Neural progenitor cell (in vitro differentiated cells): ENCODE measurements around the gene EXOC4. TPM values are rescaled to one million over a fixed set of nuclear protein-coding genes. Genes with fewer than 3 reads are reported as not detected.

Experiments used
- DNase-seq: peaks from one replicate; pipeline ENCODE4 v3.0.0-alpha.2; 2016; ENCODE audit warnings: low spot score
- H2AFZ ChIP-seq: fragments of 200-600 bp; sonication (generic); replicated peaks from 2 replicates; pipeline ENCODE4 v1.6.1; 2016; ENCODE audit warnings: antibody characterized with exemption
- H3F3A ChIP-seq: fragments of 200-600 bp; sonication (generic); 2 replicates; pipeline ENCODE4 v1.6.1; 2016; ENCODE audit warnings: antibody characterized with exemption, low read depth
- H3K27ac ChIP-seq: fragments of 200-600 bp; sonication (generic); 2 replicates; pipeline ENCODE4 v1.5.1; 2016; ENCODE audit warnings: mild to moderate bottlenecking
- H3K27me3 ChIP-seq: fragments of 200-600 bp; sonication (generic); 2 replicates; pipeline ENCODE4 v1.6.1; 2016; ENCODE audit warnings: mild to moderate bottlenecking, moderate library complexity
- H3K36me3 ChIP-seq: fragments of 200-600 bp; sonication (generic); 2 replicates; pipeline ENCODE4 v1.5.1; 2016
- H3K4me1 ChIP-seq: fragments of 200-600 bp; sonication (generic); 2 replicates; pipeline ENCODE4 v1.6.1; 2016; ENCODE audit warnings: mixed run types
- H3K4me2 ChIP-seq: fragments of 200-600 bp; sonication (generic); 2 replicates; pipeline ENCODE4 v1.6.1; 2016
- H3K4me3 ChIP-seq: fragments of 200-600 bp; sonication (generic); 2 replicates; pipeline ENCODE4 v1.5.1; 2016
- H3K79me2 ChIP-seq: fragments of 200-600 bp; sonication (generic); 2 replicates; pipeline ENCODE4 v1.6.1; 2016; ENCODE audit warnings: low read depth
- H3K9ac ChIP-seq: fragments of 200-600 bp; sonication (generic); 2 replicates; pipeline ENCODE4 v1.6.1; 2016
- H3K9me3 ChIP-seq: fragments of 200-600 bp; sonication (generic); 2 replicates; pipeline ENCODE4 v1.5.1; 2016; ENCODE audit warnings: low read depth
- H4K20me1 ChIP-seq: fragments of 200-600 bp; sonication (generic); 2 replicates; pipeline ENCODE4 v1.6.1; 2016; ENCODE audit warnings: low read depth
- H3K27ac Mint-ChIP-seq: 3 replicates; pipeline ENCODE4 v1.8.0; 2021; ENCODE audit warnings: mixed read lengths
- H3K27me3 Mint-ChIP-seq: 2 replicates; pipeline ENCODE4 v1.8.0; 2022; ENCODE audit warnings: low read depth, mild to moderate bottlenecking, inconsistent platforms, moderate library complexity, mixed read lengths; ENCODE audit not compliant: insufficient read depth
- H3K36me3 Mint-ChIP-seq: 3 replicates; pipeline ENCODE4 v1.8.0; 2021; ENCODE audit warnings: mixed read lengths
- H3K4me1 Mint-ChIP-seq: 3 replicates; pipeline ENCODE4 v1.8.0; 2021; ENCODE audit warnings: mixed read lengths
- H3K4me3 Mint-ChIP-seq: 3 replicates; pipeline ENCODE4 v1.8.0; 2021; ENCODE audit warnings: mild to moderate bottlenecking, moderate library complexity, mixed read lengths
- H3K9me3 Mint-ChIP-seq: 3 replicates; pipeline ENCODE4 v1.8.0; 2020; ENCODE audit warnings: mixed read lengths
- CTCF ChIP-seq: fragments of 200-600 bp; sonication (generic); IDR thresholded peaks from 2 replicates; pipeline ENCODE4 v1.5.1; 2017; ENCODE audit warnings: antibody characterized with exemption, mild to moderate bottlenecking
- EZH2 ChIP-seq: fragments of 200-600 bp; sonication (generic); IDR thresholded peaks from 2 replicates; pipeline ENCODE4 v1.6.1; 2017; ENCODE audit warnings: antibody characterized with exemption, mild to moderate bottlenecking, moderate library complexity
- EZH2phosphoT487 ChIP-seq: fragments of 200-600 bp; sonication (generic); IDR thresholded peaks from 2 replicates; pipeline ENCODE4 v1.6.1; 2017; ENCODE audit warnings: antibody characterized with exemption
- total RNA-seq: library from RNA; depleted of rRNA; stranded (reverse); fragments of >200 nt; gene quantifications from 2 replicates; pipeline ENCODE4 v1.2.3, GENCODE V29; 2015; ENCODE audit warnings: low replicate concordance

The EXOC4 gene
- total RNA-seq, 1 donor from 2014 or later = 129 TPM

- no peak overlapping the region for H2AFZ ChIP-seq
- Mint-ChIP-seq H3K27me3 (no peaks in the 10 kb centered on the region), H3K9me3 (no peaks in the 10 kb centered on the region), H3K4me1 (peaks cover 5% of the 10 kb centered on the region), H3K4me3 (no peak overlapping the region), H3K36me3 (peaks cover 9% of the 10 kb centered on the region), H3K27ac (no peak overlapping the region)
- H3K9me3 ChIP-seq = no peaks in the 10 kb centered on the region
- H3K4me1 ChIP-seq = no peaks in the 10 kb centered on the region
- no peak overlapping the region for H3K9ac ChIP-seq
- H3K4me2 ChIP-seq = no peak overlapping the region
- no peaks in the 10 kb centered on the region for H3K79me2 ChIP-seq
- H3K27me3 ChIP-seq = no peaks in the 10 kb centered on the region
- no peak for DNase-seq
- no peaks in the 10 kb centered on the region for H3F3A ChIP-seq
- no peaks in the 10 kb centered on the region for H4K20me1 ChIP-seq
- no peak overlapping the region for H3K4me3 ChIP-seq
- TF ChIP-seq CTCF (no peak), EZH2 (no peak), EZH2phosphoT487 (no peak)
- H3K36me3 ChIP-seq = no peaks in the 10 kb centered on the region
- H3K27ac ChIP-seq = no peak overlapping the region
Observed at GRCh38 chr7:133836666-133837065, 583.8 kb downstream of the EXOC4 start.

- no peak overlapping the region for H3K27ac Mint-ChIP-seq
- H3K9ac ChIP-seq = no peak overlapping the region
- H3K4me3 ChIP-seq = no peak overlapping the region
- H3K9me3 Mint-ChIP-seq = peaks cover under 1% of the 10 kb centered on the region
- H3F3A ChIP-seq = no peaks in the 10 kb centered on the region
- H3K4me2 ChIP-seq = no peak overlapping the region
- no peak overlapping the region for H3K4me3 Mint-ChIP-seq
- no peaks in the 10 kb centered on the region for H3K36me3 ChIP-seq
- H3K4me1 ChIP-seq = no peaks in the 10 kb centered on the region
- TF ChIP-seq EZH2 (no peak), EZH2phosphoT487 (no peak), CTCF (no peak)
- no peaks in the 10 kb centered on the region for H3K79me2 ChIP-seq
- H3K4me1 Mint-ChIP-seq = peaks cover 5% of the 10 kb centered on the region
- no peak for DNase-seq
- peaks cover 7% of the 10 kb centered on the region for H3K36me3 Mint-ChIP-seq
- no peaks in the 10 kb centered on the region for H3K27me3 ChIP-seq
- no peaks in the 10 kb centered on the region for H3K9me3 ChIP-seq
- H4K20me1 ChIP-seq = no peaks in the 10 kb centered on the region
- H3K27me3 Mint-ChIP-seq = no peaks in the 10 kb centered on the region
- no peak overlapping the region for H3K27ac ChIP-seq
- H2AFZ ChIP-seq = no peak overlapping the region
Observed at GRCh38 chr7:133837224-133837623, 584.3 kb downstream of the EXOC4 start.

- H3K4me1 ChIP-seq = no peaks in the 10 kb centered on the region
- H3K4me3 ChIP-seq = no peak overlapping the region
- no peak overlapping the region for H3K4me2 ChIP-seq
- H3K36me3 Mint-ChIP-seq = peaks cover 2% of the 10 kb centered on the region
- no peaks in the 10 kb centered on the region for H3K9me3 ChIP-seq
- no peak overlapping the region for H3K27ac ChIP-seq
- no peaks in the 10 kb centered on the region for H3K36me3 ChIP-seq
- DNase-seq = no peak
- H2AFZ ChIP-seq = no peak overlapping the region
- H3K27me3 Mint-ChIP-seq = no peaks in the 10 kb centered on the region
- H3K4me1 Mint-ChIP-seq = peaks cover 5% of the 10 kb centered on the region
- TF ChIP-seq EZH2 (no peak), CTCF (no peak), EZH2phosphoT487 (no peak)
- no peaks in the 10 kb centered on the region for H4K20me1 ChIP-seq
- H3K4me3 Mint-ChIP-seq = no peak overlapping the region
- peaks cover 10% of the 10 kb centered on the region for H3K9me3 Mint-ChIP-seq
- H3K27ac Mint-ChIP-seq = no peak overlapping the region
- H3K9ac ChIP-seq = no peak overlapping the region
- no peaks in the 10 kb centered on the region for H3F3A ChIP-seq
- no peaks in the 10 kb centered on the region for H3K27me3 ChIP-seq
- H3K79me2 ChIP-seq = no peaks in the 10 kb centered on the region
Observed at GRCh38 chr7:133839121-133839520, 586.2 kb downstream of the EXOC4 start.

DNA sequence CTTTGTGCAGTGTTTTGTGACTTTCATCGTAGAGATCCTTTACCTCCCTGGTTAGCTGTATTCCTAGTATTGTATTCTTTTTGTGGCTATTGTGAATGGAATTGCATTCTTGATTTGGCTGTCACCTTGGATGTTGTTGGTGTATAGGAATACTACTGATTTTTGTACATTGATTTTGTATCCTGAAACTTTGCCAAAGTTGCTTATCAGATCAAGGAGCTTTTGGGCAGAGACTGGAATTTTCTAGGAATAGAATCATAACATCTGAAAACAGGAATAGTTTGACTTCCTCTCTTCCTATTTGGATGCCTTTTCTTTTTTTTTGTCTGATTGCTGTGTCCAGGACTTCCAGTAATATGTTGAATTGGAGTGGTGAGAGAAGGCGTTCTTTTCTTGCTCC, 590.5 kb downstream of the EXOC4 start:
- H3K9me3 Mint-ChIP-seq = peaks cover 13% of the 10 kb centered on the region
- Histone ChIP-seq H2AFZ (no peak overlapping the region), H3K27me3 (no peaks in the 10 kb centered on the region), H4K20me1 (no peaks in the 10 kb centered on the region), H3F3A (no peaks in the 10 kb centered on the region), H3K27ac (no peak overlapping the region), H3K36me3 (no peaks in the 10 kb centered on the region), H3K9ac (no peak overlapping the region), H3K9me3 (no peaks in the 10 kb centered on the region), H3K79me2 (no peaks in the 10 kb centered on the region), H3K4me1 (peaks cover 12% of the 10 kb centered on the region), H3K4me2 (no peak overlapping the region), H3K4me3 (no peak overlapping the region)
- H3K27ac Mint-ChIP-seq = no peak overlapping the region
- DNase-seq = no peak
- no peak for TF ChIP-seq EZH2phosphoT487
- TF ChIP-seq EZH2 = no peak
- TF ChIP-seq CTCF = no peak
- H3K4me3 Mint-ChIP-seq = no peak overlapping the region
- H3K27me3 Mint-ChIP-seq = no peaks in the 10 kb centered on the region
- peaks cover 17% of the 10 kb centered on the region for H3K4me1 Mint-ChIP-seq
- peaks cover 3% of the 10 kb centered on the region for H3K36me3 Mint-ChIP-seq
